ENCODE measurements around the gene FAM131C. TPM values are rescaled to one million over a fixed set of nuclear protein-coding genes. Genes with fewer than 3 reads are reported as not detected.

The FAM131C gene
- total RNA-seq, 1 experiment from 2014 or later: 7.4 TPM

- H3K9me2 ChIP-seq (ENCODE audit: insufficient read depth): no peaks in the 10 kb centered on the region
- no peak overlapping the region for H3K4me2 ChIP-seq
- no peak overlapping the region for H2AFZ ChIP-seq
- no peaks in the 10 kb centered on the region for H3K27me3 ChIP-seq (ENCODE audit: insufficient read depth, low read depth)
- no TSS peak for BruUV-seq (replicated peaks)
- peaks cover 24% of the 10 kb centered on the region for H3F3A ChIP-seq (ENCODE audit: insufficient read depth, low read depth)
- peaks cover 28% of the 10 kb centered on the region for H3K4me1 ChIP-seq (replicated peaks; ENCODE audit: insufficient read depth)
- intact Hi-C loops (cut with micrococcal nuclease; ENCODE audit: unreplicated experiment): no loop called here
- no peak for TF ChIP-seq EZH2 (IDR thresholded peaks at IDR 0.05; ENCODE audit: low read depth)
- TF ChIP-seq, protein P1, sequence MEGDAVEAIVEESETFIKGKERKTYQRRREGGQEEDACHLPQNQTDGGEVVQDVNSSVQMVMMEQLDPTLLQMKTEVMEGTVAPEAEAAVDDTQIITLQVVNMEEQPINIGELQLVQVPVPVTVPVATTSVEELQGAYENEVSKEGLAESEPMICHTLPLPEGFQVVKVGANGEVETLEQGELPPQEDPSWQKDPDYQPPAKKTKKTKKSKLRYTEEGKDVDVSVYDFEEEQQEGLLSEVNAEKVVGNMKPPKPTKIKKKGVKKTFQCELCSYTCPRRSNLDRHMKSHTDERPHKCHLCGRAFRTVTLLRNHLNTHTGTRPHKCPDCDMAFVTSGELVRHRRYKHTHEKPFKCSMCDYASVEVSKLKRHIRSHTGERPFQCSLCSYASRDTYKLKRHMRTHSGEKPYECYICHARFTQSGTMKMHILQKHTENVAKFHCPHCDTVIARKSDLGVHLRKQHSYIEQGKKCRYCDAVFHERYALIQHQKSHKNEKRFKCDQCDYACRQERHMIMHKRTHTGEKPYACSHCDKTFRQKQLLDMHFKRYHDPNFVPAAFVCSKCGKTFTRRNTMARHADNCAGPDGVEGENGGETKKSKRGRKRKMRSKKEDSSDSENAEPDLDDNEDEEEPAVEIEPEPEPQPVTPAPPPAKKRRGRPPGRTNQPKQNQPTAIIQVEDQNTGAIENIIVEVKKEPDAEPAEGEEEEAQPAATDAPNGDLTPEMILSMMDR (conservative IDR thresholded peaks at IDR 0.05): no peak
- no peaks in the 10 kb centered on the region for H3K79me2 ChIP-seq (ENCODE audit: low read depth)
- no peaks in the 10 kb centered on the region for H4K20me1 ChIP-seq (ENCODE audit: insufficient read depth)
- POLR2A ChIA-PET (ENCODE audit: unreplicated experiment): no interaction called here
- H3K27ac ChIP-seq: no peak overlapping the region
- no peak overlapping the region for H3K4me3 ChIP-seq
- CTCF ChIA-PET: interaction anchor here (0.5 to 1.2 kb wide), 2 partner anchors 36 to 238 kb away, joined by 3 to 8 read pairs; no protein-coding TSS in a partner anchor
- no peak for DNase-seq
- H3K36me3 ChIP-seq (ENCODE audit: low read depth): no peaks in the 10 kb centered on the region; the same call in 1 of the 2 replicates
- no peaks in the 10 kb centered on the region for H3K9me3 ChIP-seq (ENCODE audit: insufficient read depth, low read depth)
Measured at GRCh38 chr1:16117936-16118335, 44.5 kb upstream of the FAM131C start.

GRCh38 chr1:16117369-16117768 lies 43.9 kb upstream of the FAM131C start:
- Histone ChIP-seq H3K9me3 (ENCODE audit: insufficient read depth, low read depth) (no peaks in the 10 kb centered on the region), H3K4me2 (no peak overlapping the region), H3K36me3 (ENCODE audit: low read depth) (no peaks in the 10 kb centered on the region), H3F3A (ENCODE audit: insufficient read depth, low read depth) (peaks cover 18% of the 10 kb centered on the region), H3K27ac (no peak overlapping the region), H3K27me3 (ENCODE audit: insufficient read depth, low read depth) (no peaks in the 10 kb centered on the region), H3K4me1 (replicated peaks; ENCODE audit: insufficient read depth) (peaks cover 25% of the 10 kb centered on the region), H3K9me2 (ENCODE audit: insufficient read depth) (no peaks in the 10 kb centered on the region), H2AFZ (no peak overlapping the region), H3K79me2 (ENCODE audit: low read depth) (no peaks in the 10 kb centered on the region), H4K20me1 (ENCODE audit: insufficient read depth) (no peaks in the 10 kb centered on the region), H3K4me3 (no peak overlapping the region)
- BruUV-seq (replicated peaks): no TSS peak
- no peak for DNase-seq
- POLR2A ChIA-PET (ENCODE audit: unreplicated experiment): no interaction called here
- TF ChIP-seq, protein P1 (conservative IDR thresholded peaks at IDR 0.05): no peak
- TF ChIP-seq EZH2 (IDR thresholded peaks at IDR 0.05; ENCODE audit: low read depth): no peak
- CTCF ChIA-PET: interaction anchor here (0.5 to 1.2 kb wide), 2 partner anchors 35 to 238 kb away, joined by 3 to 8 read pairs; no protein-coding TSS in a partner anchor
- intact Hi-C loops (cut with micrococcal nuclease; ENCODE audit: unreplicated experiment): no loop called here

DNA sequence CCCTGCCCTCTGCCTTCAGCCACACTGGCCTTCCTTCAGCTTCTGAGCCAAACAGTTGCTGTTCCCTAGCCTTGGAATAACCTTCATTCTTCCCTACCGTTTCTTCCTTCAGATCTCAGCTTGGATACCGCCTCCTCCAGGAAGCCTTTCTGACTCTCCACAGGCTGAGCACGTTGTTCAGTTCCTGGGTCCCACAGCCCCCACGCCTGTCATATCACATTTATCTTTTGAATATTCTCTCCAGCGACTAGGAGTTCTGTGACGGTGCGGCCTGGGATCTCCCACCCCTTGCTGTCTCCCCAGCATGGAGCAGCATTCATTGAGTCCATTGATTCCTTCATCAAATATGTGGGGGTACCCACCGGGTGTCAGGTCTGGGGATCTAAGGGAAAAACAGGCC lies 43.2 kb upstream of the FAM131C start:
- DNase-seq: no peak
- no peak for TF ChIP-seq EZH2 (IDR thresholded peaks at IDR 0.05; ENCODE audit: low read depth)
- TF ChIP-seq, protein P1 (conservative IDR thresholded peaks at IDR 0.05): no peak

More for the DNA sequence above, 43.2 kb upstream of the FAM131C start:
- no peaks in the 10 kb centered on the region for H3K27me3 ChIP-seq (ENCODE audit: insufficient read depth, low read depth)
- no peaks in the 10 kb centered on the region for H3K79me2 ChIP-seq (ENCODE audit: low read depth)
- H3K4me3 ChIP-seq: no peak overlapping the region
- H3K27ac ChIP-seq: no peak overlapping the region
- no peak overlapping the region for H3K4me2 ChIP-seq
- no peaks in the 10 kb centered on the region for H3K36me3 ChIP-seq (ENCODE audit: low read depth)
- no peaks in the 10 kb centered on the region for H3K9me2 ChIP-seq (ENCODE audit: insufficient read depth)
- H2AFZ ChIP-seq: no peak overlapping the region
- H3K9me3 ChIP-seq (ENCODE audit: insufficient read depth, low read depth): no peaks in the 10 kb centered on the region
- peaks cover 11% of the 10 kb centered on the region for H3F3A ChIP-seq (ENCODE audit: insufficient read depth, low read depth)
- no peaks in the 10 kb centered on the region for H4K20me1 ChIP-seq (ENCODE audit: insufficient read depth)
- CTCF ChIA-PET: interaction anchor here (0.7 kb wide), 1 partner anchor 205 kb away, joined by 19 read pairs; no protein-coding TSS in a partner anchor
- peaks cover 17% of the 10 kb centered on the region for H3K4me1 ChIP-seq (replicated peaks; ENCODE audit: insufficient read depth)
- no TSS peak for BruUV-seq (replicated peaks)
- POLR2A ChIA-PET (ENCODE audit: unreplicated experiment): no interaction called here
- intact Hi-C loops (cut with micrococcal nuclease; ENCODE audit: unreplicated experiment): no loop called here
